ENCODE results near the gene ARFGEF2.
"Not testable (repeated sequence)": the region's sequence is repeated elsewhere in the genome, so short reads cannot be mapped to it uniquely, and the experiment has no call there.

ARFGEF2 gene

DNA sequence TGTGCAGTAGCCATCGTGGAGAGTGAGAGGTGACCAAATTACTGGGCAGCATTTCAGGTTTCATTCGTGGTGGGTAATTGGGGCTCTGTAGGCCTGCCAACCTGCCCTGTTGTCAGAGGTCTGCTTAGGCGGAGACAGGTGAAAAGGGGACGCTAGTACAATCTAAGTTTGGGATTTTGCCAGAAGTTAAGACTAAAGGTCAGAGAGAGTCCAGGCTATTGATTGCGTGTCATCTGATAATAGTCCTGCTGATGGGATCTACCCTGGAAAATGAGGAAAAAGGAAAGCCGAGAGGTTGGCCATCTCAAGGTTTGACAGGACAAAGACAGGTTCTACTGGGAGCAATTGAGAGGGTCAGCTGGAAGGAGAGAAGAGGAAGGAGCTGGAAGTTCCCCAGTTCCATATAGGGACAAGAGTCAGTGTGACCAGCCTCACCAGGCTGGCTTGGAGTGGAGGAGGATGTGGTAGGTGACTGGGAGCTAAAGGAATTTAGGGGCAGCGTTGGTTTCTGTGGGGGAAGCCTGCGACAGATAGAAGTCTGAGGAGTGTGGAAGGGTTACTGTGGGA, 10.9 kb downstream of the ARFGEF2 start:
- Histone ChIP-seq H2BK120ac (ENCODE audit: low read depth, low read length) (no peak overlapping the region), H2BK5ac (ENCODE audit: low read length) (no peak overlapping the region), H3K4me3 (ENCODE audit: low read length) (no peak overlapping the region), H3K4me2 (ENCODE audit: low read length) (no peak overlapping the region), H3K23ac (ENCODE audit: low read length) (no peak overlapping the region), H3K18ac (ENCODE audit: low read length) (no peak overlapping the region), H4K8ac (ENCODE audit: low read depth, low read length) (no peak overlapping the region), H3K79me1 (ENCODE audit: low read length) (peaks cover 25% of the 10 kb centered on the region), H2BK15ac (replicated peaks; ENCODE audit: low read depth) (no peak overlapping the region), H3K9ac (ENCODE audit: low read length) (no peak overlapping the region), H3K27ac (ENCODE audit: low read depth, low read length) (no peak overlapping the region), H3K36me3 (ENCODE audit: control insufficient read depth, insufficient read depth, low read length) (no peaks in the 10 kb centered on the region), H4K5ac (ENCODE audit: low read length) (no peak overlapping the region), H3K4ac (ENCODE audit: low read depth, low read length) (no peak overlapping the region), H3K27me3 (ENCODE audit: insufficient read depth, low read length, poor library complexity) (no peaks in the 10 kb centered on the region), H3K79me2 (ENCODE audit: control insufficient read depth, insufficient read depth, low read length) (peaks cover 47% of the 10 kb centered on the region), H3K56ac (ENCODE audit: low read length) (no peak overlapping the region), H3K4me1 (ENCODE audit: control insufficient read depth, low read depth, low read length) (no peaks in the 10 kb centered on the region), H2AK5ac (ENCODE audit: low read length) (no peak overlapping the region)
- WGBS (ENCODE audit: extremely low coverage, insufficient coverage, low lambda C conversion rate) = no CpG with 5 or more reads among the region's 8 CpGs
- DNase-seq = no peak

GRCh38 chr20:48933017-48933766, 11.7 kb downstream of the ARFGEF2 start:
- no peak overlapping the region for H2AK5ac ChIP-seq (ENCODE audit: low read length)
- no peak overlapping the region for H4K8ac ChIP-seq (ENCODE audit: low read depth, low read length)
- H3K79me2 ChIP-seq (ENCODE audit: control insufficient read depth, insufficient read depth, low read length) = peaks cover 47% of the 10 kb centered on the region
- no CpG with 5 or more reads among the region's 15 CpGs for WGBS (ENCODE audit: extremely low coverage, insufficient coverage, low lambda C conversion rate)
- H3K23ac ChIP-seq (ENCODE audit: low read length) = no peak overlapping the region
- H4K5ac ChIP-seq (ENCODE audit: low read length) = no peak overlapping the region
- H3K56ac ChIP-seq (ENCODE audit: low read length) = no peak overlapping the region
- H2BK5ac ChIP-seq (ENCODE audit: low read length) = no peak overlapping the region
- H3K18ac ChIP-seq (ENCODE audit: low read length) = no peak overlapping the region
- no peak overlapping the region for H3K4me3 ChIP-seq (ENCODE audit: low read length)
- no peak overlapping the region for H2BK15ac ChIP-seq (replicated peaks; ENCODE audit: low read depth)
- no peak overlapping the region for H3K27ac ChIP-seq (ENCODE audit: low read depth, low read length)
- H3K36me3 ChIP-seq (ENCODE audit: control insufficient read depth, insufficient read depth, low read length) = no peaks in the 10 kb centered on the region
- H3K4ac ChIP-seq (ENCODE audit: low read depth, low read length) = no peak overlapping the region
- no peaks in the 10 kb centered on the region for H3K4me1 ChIP-seq (ENCODE audit: control insufficient read depth, low read depth, low read length)
- no peak overlapping the region for H3K9ac ChIP-seq (ENCODE audit: low read length)
- no peaks in the 10 kb centered on the region for H3K27me3 ChIP-seq (ENCODE audit: insufficient read depth, low read length, poor library complexity)
- peaks cover 28% of the 10 kb centered on the region for H3K79me1 ChIP-seq (ENCODE audit: low read length)
- no peak overlapping the region for H2BK120ac ChIP-seq (ENCODE audit: low read depth, low read length)
- no peak overlapping the region for H3K4me2 ChIP-seq (ENCODE audit: low read length)
- no peak for DNase-seq

DNA sequence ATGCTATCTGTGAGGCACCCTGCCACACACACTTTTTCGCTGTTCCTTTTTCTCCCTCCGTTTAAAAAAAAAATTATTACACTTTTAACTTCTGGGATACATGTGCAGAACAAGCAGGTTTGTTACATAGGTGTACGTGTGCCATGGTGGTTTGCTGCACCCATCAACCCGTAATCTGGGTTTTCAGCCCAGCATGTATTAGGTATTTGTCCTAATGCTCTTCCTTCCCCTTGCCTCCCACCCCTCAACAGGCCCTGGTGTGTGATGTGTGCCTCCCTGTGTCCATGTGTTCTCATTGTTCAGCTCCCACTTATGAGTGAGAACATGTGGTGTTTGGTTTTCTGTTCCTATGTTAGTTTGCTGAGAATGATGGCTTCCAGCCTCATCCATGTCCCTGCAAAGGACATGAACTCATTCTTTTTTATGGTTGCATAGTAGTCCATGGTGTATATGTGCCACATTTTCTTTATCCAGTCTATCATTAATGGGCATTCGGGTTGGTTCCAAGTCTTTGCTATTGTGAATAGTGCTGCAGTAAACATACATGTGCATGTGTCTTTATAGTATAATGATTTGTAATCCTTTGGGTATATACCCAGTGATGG, 12.9 kb downstream of the ARFGEF2 start:
- H4K5ac ChIP-seq (ENCODE audit: low read length); H3K4me3 ChIP-seq (ENCODE audit: low read length); H2BK5ac ChIP-seq (ENCODE audit: low read length); H2BK120ac ChIP-seq (ENCODE audit: low read depth, low read length); H3K4me1 ChIP-seq (ENCODE audit: control insufficient read depth, low read depth, low read length); H2BK15ac ChIP-seq (replicated peaks; ENCODE audit: low read depth); H3K27me3 ChIP-seq (ENCODE audit: insufficient read depth, low read length, poor library complexity); H3K4ac ChIP-seq (ENCODE audit: low read depth, low read length); DNase-seq; H3K27ac ChIP-seq (ENCODE audit: low read depth, low read length); H3K36me3 ChIP-seq (ENCODE audit: control insufficient read depth, insufficient read depth, low read length); H3K23ac ChIP-seq (ENCODE audit: low read length); H4K8ac ChIP-seq (ENCODE audit: low read depth, low read length); H3K18ac ChIP-seq (ENCODE audit: low read length); H3K56ac ChIP-seq (ENCODE audit: low read length); H2AK5ac ChIP-seq (ENCODE audit: low read length); H3K9ac ChIP-seq (ENCODE audit: low read length); H3K4me2 ChIP-seq (ENCODE audit: low read length): not testable (repeated sequence)
- Histone ChIP-seq H3K79me2 (ENCODE audit: control insufficient read depth, insufficient read depth, low read length) (peaks cover 40% of the 10 kb centered on the region), H3K79me1 (ENCODE audit: low read length) (peaks cover 28% of the 10 kb centered on the region)
- no CpG with 5 or more reads among the region's 5 CpGs for WGBS (ENCODE audit: extremely low coverage, insufficient coverage, low lambda C conversion rate)

DNA sequence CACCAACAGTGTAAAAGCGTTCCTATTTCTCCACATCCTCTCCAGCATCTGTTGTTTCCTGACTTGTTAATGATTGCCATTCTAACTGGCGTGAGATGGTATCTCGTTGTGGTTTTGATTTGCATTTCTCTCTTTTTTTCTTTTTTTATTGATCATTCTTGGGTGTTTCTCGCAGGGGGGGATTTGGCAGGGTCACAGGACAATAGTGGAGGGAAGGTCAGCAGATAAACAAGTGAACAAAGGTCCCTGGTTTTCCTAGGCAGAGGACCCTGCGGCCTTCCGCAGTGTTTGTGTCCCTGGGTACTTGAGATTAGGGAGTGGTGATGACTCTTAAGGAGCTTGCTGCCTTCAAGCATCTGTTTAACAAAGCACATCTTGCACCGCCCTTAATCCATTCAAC, 13.5 kb downstream of the ARFGEF2 start:
- not testable (repeated sequence) for H3K36me3 ChIP-seq (ENCODE audit: control insufficient read depth, insufficient read depth, low read length); H2BK120ac ChIP-seq (ENCODE audit: low read depth, low read length); H3K18ac ChIP-seq (ENCODE audit: low read length); H4K5ac ChIP-seq (ENCODE audit: low read length); H3K9ac ChIP-seq (ENCODE audit: low read length); H3K56ac ChIP-seq (ENCODE audit: low read length); H3K27ac ChIP-seq (ENCODE audit: low read depth, low read length); H3K23ac ChIP-seq (ENCODE audit: low read length); H4K8ac ChIP-seq (ENCODE audit: low read depth, low read length); H3K27me3 ChIP-seq (ENCODE audit: insufficient read depth, low read length, poor library complexity); DNase-seq; H3K4ac ChIP-seq (ENCODE audit: low read depth, low read length); H3K4me2 ChIP-seq (ENCODE audit: low read length); H2AK5ac ChIP-seq (ENCODE audit: low read length); H3K4me1 ChIP-seq (ENCODE audit: control insufficient read depth, low read depth, low read length); H2BK5ac ChIP-seq (ENCODE audit: low read length); H2BK15ac ChIP-seq (replicated peaks; ENCODE audit: low read depth); H3K4me3 ChIP-seq (ENCODE audit: low read length)
- no CpG with 5 or more reads among the region's 7 CpGs for WGBS (ENCODE audit: extremely low coverage, insufficient coverage, low lambda C conversion rate)
- Histone ChIP-seq H3K79me2 (ENCODE audit: control insufficient read depth, insufficient read depth, low read length) (peaks cover 35% of the 10 kb centered on the region), H3K79me1 (ENCODE audit: low read length) (peaks cover 29% of the 10 kb centered on the region)

DNA sequence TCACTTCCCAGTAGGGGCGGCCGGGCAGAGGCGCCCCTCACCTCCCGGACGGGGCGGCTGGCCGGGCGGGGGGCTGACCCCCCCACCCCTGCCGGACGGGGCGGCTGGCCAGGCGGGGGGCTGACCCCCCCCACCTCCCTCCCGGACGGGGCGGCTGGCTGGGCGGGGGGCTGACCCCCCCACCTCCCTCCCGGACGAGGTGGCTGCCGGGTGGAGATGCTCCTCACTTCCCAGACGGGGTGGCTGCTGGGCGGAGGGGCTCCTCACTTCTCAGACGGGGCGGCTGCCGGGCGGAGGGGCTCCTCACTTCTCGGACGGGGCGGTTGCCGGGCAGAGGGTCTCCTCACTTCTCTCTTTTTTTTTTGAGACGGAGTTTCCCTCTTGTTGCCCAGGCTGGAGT, 14.7 kb downstream of the ARFGEF2 start:
- H4K5ac ChIP-seq (ENCODE audit: low read length); H3K9ac ChIP-seq (ENCODE audit: low read length); H3K36me3 ChIP-seq (ENCODE audit: control insufficient read depth, insufficient read depth, low read length); H3K27me3 ChIP-seq (ENCODE audit: insufficient read depth, low read length, poor library complexity); H3K27ac ChIP-seq (ENCODE audit: low read depth, low read length); H2BK5ac ChIP-seq (ENCODE audit: low read length); H4K8ac ChIP-seq (ENCODE audit: low read depth, low read length); H3K56ac ChIP-seq (ENCODE audit: low read length); H2BK120ac ChIP-seq (ENCODE audit: low read depth, low read length); H3K4me1 ChIP-seq (ENCODE audit: control insufficient read depth, low read depth, low read length); DNase-seq; H2AK5ac ChIP-seq (ENCODE audit: low read length); H3K18ac ChIP-seq (ENCODE audit: low read length); H3K4me3 ChIP-seq (ENCODE audit: low read length); H3K23ac ChIP-seq (ENCODE audit: low read length); H2BK15ac ChIP-seq (replicated peaks; ENCODE audit: low read depth); H3K4ac ChIP-seq (ENCODE audit: low read depth, low read length); H3K4me2 ChIP-seq (ENCODE audit: low read length): not testable (repeated sequence)
- H3K79me1 ChIP-seq (ENCODE audit: low read length) = peaks cover 21% of the 10 kb centered on the region
- H3K79me2 ChIP-seq (ENCODE audit: control insufficient read depth, insufficient read depth, low read length) = peaks cover 25% of the 10 kb centered on the region
- no CpG with 5 or more reads among the region's 30 CpGs for WGBS (ENCODE audit: extremely low coverage, insufficient coverage, low lambda C conversion rate)

Measured in mesendoderm (in vitro differentiated cells).